Measurements from ENCODE around the gene OR2B2. TPM values are rescaled to one million over a fixed set of nuclear protein-coding genes. Genes with fewer than 3 reads are reported as not detected.
A peak's percentile ranks its signal among the peaks of the same experiment; 100 is the strongest.

The OR2B2 gene
- total RNA-seq, 1 donor from 2014 or later, result not detected

- DNase-seq, result peak; percentile 98
Observed at GRCh38 chr6:27893059-27893835, 18.9 kb downstream of the OR2B2 start.

DNA sequence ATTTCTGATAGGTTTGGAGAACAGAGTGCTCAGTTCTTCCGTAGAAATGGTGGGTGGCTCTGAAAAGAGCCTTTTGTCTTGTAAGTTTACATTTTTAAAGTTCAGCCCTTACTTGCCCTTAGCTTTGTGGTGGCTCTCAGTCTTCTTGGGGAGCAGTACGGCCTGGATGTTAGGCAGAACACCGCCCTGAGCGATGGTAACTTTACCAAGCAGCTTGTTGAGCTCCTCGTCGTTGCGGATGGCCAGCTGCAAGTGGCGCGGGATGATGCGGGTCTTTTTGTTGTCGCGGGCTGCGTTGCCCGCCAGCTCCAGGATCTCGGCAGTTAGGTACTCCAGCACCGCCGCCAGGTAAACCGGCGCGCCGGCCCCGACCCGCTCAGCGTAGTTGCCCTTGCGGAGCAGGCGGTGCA is 19.5 kb downstream of the OR2B2 start:
- no peak for DNase-seq

DNA sequence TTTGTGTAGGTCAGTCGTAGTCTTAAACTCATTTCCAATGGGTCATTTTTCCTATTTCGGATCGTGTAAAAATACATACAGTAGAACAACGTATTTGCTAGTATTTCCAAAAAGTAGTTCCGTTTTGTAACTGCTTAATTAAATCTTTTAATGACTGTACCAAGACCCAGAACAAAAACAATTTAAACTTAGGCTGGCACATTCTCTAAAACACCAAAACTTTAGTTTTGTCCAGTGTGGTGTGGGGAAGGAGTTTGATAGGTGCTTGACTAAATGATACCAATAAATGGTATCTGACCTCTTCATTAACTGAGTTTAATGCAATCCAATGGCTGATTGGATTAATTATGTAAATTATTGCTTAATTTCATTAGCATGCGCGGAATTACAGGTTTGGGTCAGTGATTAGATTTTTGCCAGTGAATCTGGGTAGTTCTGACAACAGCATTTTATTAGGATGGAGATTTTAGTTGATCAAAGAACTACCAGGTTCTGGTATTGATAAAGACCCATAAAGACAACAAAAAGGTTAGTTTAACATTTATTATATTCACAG is 20.8 kb downstream of the OR2B2 start:
- DNase-seq, result no peak

GRCh38 chr6:27890445-27891319 is 21.5 kb downstream of the OR2B2 start:
- DNase-seq, result peak; percentile 97

GRCh38 chr6:27889628-27890444 is 22.4 kb downstream of the OR2B2 start:
- DNase-seq, result peak; percentile 32

- no peak for DNase-seq
Observed at GRCh38 chr6:27889275-27889627, 22.9 kb downstream of the OR2B2 start.

DNA sequence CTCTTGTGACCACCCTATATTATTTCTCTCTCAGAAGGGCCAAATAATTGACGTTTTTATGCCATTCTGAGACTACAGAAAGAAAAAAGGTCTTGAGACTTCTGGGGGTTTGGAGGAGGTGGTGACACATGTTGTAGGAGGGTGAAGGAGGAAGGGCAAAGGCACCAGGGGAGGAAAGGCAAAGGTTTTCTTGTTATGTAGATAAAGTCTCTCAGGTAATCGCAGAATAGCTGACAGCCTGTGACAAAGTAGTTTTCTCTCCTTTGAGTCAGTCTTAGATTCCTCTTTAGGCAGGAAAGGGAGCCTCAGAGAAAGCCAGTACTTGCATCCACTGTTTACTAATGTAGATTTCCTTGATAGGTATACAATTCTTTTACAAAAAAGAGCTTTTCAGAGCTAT is 23.6 kb downstream of the OR2B2 start:
- no peak for DNase-seq

- no peak for DNase-seq
Observed at GRCh38 chr6:27886073-27886472, 26.1 kb downstream of the OR2B2 start.

GRCh38 chr6:27883136-27883535 is 29.1 kb downstream of the OR2B2 start:
- no peak for DNase-seq

GRCh38 chr6:27882624-27883023 is 29.6 kb downstream of the OR2B2 start:
- DNase-seq, result no peak

GRCh38 chr6:27879837-27880236 is 32.4 kb downstream of the OR2B2 start:
- no peak for DNase-seq

DNA sequence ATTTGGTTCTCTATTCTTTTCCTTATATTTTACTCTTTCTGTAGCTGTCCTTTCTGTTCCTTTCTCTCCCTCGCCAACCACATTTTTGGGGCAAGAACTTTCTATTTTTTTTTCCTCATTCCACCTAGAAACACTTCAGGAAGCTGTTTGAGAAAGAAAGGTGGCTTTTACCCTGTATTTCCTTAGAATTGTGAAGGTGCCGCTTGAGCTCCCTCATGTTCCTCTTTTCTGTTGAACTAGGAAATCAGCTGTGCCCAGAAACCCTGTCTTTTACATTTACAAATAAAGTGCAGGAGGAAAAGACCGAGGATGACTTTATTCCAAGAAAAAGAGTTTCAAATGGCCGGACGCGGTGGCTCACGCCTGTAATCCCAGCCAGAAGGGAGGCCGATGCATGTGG is 38.2 kb downstream of the OR2B2 start:
- DNase-seq, result no peak

GRCh38 chr6:27873021-27873940 is 38.9 kb downstream of the OR2B2 start:
- DNase-seq, result peak; percentile 95

- DNase-seq, result no peak
Observed at GRCh38 chr6:27872642-27873020, 39.6 kb downstream of the OR2B2 start.

DNA sequence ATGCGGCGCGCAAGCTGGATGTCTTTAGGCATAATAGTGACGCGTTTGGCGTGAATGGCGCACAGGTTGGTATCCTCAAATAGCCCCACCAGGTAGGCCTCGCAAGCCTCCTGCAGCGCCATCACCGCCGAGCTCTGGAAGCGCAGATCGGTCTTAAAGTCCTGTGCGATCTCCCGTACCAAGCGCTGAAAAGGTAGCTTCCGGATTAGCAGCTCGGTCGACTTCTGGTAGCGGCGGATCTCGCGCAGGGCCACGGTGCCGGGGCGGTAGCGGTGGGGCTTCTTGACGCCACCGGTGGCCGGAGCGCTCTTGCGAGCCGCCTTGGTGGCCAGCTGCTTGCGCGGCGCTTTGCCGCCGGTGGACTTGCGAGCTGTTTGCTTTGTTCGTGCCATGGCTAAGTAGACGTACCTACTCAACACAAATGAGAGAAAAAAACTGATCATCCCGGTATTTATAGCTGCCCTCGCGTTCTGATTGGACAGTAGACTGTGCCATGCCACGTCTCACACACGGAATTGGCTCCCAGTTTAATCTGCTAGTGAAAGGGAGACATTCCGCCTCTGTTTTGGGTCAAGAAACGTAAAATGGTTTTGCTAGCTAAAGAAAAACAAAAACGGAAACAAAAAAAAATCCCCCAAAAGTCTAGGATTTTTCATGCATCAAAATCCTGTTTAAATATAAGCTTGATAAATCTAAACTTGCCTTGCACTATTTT is 40.1 kb downstream of the OR2B2 start:
- peak; percentile 98 for DNase-seq

DNA sequence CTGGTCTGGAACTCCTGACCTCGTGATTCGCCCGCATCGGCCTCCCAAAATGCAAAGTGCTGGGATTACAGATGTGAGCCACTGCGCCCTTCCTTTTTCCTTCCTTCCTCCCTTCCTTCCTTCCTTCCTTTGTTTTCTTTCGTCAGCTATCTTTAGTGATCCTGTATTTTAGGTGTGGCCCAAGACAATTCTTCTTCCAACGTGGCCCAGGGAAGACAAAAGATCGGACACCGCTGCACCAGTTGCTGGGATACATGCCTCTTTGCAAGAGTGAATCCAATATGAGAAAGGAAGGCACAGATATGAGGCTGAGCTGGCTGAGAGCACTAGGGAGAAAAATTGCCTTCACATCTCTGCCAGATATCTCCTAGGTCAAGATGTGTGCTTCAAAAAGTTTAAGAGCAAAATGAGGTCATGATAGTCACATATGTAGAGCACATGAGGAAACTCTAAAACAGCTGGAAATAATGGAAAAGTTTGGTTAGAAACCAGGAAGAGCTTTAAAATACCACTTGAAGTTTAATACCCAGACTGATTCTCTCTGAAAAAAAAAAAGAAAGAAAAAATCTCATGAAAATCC is 41.8 kb downstream of the OR2B2 start:
- no peak for DNase-seq

- DNase-seq, result no peak
Observed at GRCh38 chr6:27868311-27868710, 43.9 kb downstream of the OR2B2 start.

GRCh38 chr6:27867945-27868300 is 44.3 kb downstream of the OR2B2 start:
- peak; percentile 71 for DNase-seq

DNA sequence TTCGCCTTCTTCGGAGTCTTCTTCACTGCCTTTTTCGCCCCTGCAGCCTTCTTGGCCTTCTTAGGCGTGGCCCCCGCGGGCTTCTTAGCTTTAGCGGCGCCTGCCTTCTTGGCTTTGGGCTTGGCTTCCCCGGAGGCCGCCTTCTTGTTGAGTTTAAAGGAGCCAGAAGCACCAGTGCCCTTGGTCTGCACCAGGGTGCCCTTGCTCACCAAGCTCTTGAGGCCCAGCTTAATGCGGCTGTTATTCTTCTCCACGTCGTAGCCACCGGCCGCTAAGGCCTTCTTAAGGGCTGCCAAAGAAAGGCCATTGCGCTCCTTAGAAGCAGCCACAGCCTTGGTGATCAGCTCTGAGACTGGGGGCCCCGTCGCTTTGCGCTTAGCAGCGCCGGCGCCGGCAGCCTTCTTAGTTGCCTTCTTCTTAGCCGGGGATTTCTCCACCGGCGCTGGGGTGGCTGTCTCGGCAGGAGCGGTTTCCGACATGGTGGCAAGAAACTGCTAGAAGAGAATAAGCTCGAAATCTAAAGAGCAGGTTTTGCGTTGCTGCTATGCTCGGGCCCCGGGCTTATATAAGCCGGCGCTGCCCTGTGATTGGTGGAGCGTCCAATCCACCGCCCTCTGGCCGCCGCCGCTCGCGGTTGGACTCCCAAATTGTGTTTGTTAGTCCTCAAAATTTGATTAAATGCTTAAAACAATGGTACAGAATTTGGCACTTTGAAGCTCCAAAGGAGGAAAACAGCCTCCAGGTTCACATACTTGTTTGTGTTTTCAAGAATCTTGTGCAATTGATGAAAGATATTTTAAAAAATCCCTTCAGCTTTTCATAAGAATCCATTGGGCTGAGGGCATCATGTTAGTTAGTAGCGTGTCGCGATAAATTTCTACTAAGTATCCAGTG is 44.9 kb downstream of the OR2B2 start:
- DNase-seq, result peak; percentile 95
